ENCODE measurements around the gene VPS37D. TPM values are rescaled to one million over a fixed set of nuclear protein-coding genes. Genes with fewer than 3 reads are reported as not detected.
"Not testable (repeated sequence)": the region's sequence is repeated elsewhere in the genome, so short reads cannot be mapped to it uniquely, and the experiment has no call there.

The VPS37D gene
- polyA plus RNA-seq, 1 experiment: 1.8 TPM

DNA sequence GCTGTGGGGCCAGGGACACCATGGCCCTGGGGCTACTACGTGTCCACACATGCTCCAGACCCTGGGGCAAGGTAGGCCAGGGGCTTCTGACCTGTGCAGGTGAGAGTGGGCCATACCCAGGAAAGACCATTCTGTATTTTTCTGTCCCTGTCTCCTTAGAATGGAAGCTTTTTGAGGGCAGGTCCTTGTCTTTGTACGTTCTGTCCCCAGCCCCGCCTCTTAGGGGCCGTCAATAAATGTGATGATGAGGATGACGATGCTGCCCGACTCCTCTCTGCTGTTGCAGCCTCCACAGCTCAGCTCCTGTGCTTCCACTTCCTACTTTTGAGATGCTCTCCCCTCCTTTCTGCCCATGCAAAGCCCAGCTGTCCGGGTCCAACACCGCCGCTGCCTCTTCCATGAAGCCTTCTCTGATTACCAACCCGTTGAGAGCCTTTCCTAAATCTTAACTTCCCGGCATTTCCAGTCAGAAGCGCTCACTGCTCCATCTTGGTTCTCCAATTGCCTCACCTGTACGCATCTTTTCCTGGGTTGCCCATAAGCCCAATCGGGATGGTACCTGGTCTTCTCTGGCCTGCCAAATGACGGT, 4.3 kb downstream of the VPS37D start:
- no peak overlapping the region for H3K27ac ChIP-seq (ENCODE audit: low read depth, low read length)
- POLR2A ChIA-PET: interaction anchor here (0.5 kb wide), 1 partner anchor 82 kb away, joined by 4 read pairs; no protein-coding TSS in a partner anchor
- H3K9me3 ChIP-seq (ENCODE audit: control insufficient read depth, insufficient read depth, low read length): no peaks in the 10 kb centered on the region
- no peaks in the 10 kb centered on the region for H3K27me3 ChIP-seq (ENCODE audit: control insufficient read depth, insufficient read depth, low read length)
- CTCF ChIA-PET: interaction anchor here (1.5 kb wide), 1 partner anchor 65 kb away, joined by 3 read pairs; no protein-coding TSS in a partner anchor
- no peak overlapping the region for H3K4me3 ChIP-seq (ENCODE audit: low read depth, low read length)
- TF ChIP-seq, protein P1, sequence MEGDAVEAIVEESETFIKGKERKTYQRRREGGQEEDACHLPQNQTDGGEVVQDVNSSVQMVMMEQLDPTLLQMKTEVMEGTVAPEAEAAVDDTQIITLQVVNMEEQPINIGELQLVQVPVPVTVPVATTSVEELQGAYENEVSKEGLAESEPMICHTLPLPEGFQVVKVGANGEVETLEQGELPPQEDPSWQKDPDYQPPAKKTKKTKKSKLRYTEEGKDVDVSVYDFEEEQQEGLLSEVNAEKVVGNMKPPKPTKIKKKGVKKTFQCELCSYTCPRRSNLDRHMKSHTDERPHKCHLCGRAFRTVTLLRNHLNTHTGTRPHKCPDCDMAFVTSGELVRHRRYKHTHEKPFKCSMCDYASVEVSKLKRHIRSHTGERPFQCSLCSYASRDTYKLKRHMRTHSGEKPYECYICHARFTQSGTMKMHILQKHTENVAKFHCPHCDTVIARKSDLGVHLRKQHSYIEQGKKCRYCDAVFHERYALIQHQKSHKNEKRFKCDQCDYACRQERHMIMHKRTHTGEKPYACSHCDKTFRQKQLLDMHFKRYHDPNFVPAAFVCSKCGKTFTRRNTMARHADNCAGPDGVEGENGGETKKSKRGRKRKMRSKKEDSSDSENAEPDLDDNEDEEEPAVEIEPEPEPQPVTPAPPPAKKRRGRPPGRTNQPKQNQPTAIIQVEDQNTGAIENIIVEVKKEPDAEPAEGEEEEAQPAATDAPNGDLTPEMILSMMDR (IDR thresholded peaks at IDR 0.05; ENCODE audit: low read depth, low read length): no peak
- no peak for DNase-seq (ENCODE audit: low read depth, low spot score)

DNA sequence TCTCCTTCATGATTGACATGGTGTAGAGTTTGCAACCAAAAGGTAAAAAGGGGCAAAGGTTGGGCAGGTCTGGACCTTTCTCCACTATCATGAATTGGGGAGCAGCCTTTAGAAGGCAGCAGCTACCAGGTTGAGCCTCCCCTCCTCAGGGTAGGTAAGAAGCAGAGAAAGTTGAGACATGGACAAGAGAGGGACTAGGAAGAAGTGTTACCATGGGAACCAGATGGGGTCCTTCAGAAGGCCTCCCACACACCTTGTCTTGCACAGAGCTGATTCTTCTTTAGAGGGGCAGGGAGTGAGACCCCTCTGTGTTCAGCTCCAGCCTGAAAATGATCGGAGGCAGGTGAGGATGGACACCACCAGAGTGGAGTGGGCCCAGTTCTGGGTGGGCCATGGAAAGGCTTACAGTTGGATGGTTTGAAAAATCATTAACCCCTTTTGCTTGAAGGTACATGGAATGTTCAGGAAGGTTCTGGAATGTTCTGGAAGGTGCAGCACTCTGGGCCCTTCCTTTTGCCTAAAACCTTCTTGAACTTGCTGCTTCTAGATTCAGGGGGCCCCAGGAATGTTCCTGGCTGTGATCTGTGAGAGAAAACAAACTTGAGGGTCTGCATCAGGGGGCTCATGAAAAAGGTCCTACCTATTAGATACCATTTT, 7.0 kb downstream of the VPS37D start:
- ChIA-PET POLR2A (no interaction called here), CTCF (interaction anchor here (1.1 to 1.4 kb wide), 2 partner anchors 51 to 68 kb away, joined by 3 read pairs; no protein-coding TSS in a partner anchor)
- H3K27me3 ChIP-seq (ENCODE audit: control insufficient read depth, insufficient read depth, low read length): no peaks in the 10 kb centered on the region
- TF ChIP-seq, protein P1 (IDR thresholded peaks at IDR 0.05; ENCODE audit: low read depth, low read length): no peak
- H3K27ac ChIP-seq (ENCODE audit: low read depth, low read length): no peak overlapping the region
- H3K9me3 ChIP-seq (ENCODE audit: control insufficient read depth, insufficient read depth, low read length): no peaks in the 10 kb centered on the region
- DNase-seq (ENCODE audit: low read depth, low spot score): no peak
- H3K4me3 ChIP-seq (ENCODE audit: low read depth, low read length): no peak overlapping the region

DNA sequence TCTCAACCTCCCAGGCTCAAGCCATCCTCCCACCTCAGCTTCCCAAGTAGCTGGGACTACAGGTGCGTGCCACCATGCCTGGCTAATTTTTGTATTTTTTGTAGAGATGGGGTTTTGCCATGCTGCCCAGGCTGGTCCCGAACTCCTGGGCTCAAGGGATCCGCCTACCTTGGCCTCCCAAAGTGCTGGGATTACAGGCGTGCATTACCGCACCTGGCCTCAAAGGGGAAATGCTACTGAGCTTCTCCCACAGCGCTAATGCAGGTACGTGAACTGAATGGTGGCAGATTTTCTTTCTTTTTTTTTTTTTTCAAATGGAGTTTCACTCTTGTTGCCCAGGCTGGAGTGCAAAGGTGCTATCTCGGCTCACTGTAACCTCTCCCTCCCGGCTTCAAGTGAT, 8.4 kb downstream of the VPS37D start:
- POLR2A ChIA-PET; DNase-seq (ENCODE audit: low read depth, low spot score): not testable (repeated sequence)

DNA sequence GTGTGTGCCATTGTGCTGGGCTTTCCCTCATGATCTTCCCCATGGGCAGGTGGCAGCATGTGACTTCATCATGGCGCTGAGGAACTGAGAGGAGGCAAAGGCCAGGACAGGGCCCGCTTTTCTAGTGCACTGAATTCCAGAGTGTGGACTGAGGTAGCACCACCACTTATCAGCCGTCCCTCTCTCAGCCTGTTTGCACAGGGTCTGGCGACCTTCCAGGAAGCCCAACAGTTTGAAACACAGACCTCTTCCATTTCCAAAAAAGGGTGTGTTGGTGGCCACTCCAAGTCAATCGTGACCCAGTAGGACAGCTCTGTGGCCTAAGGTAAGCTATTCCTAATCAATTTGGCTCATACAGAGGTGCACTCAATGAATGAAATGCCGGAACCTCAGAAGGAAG, 11.2 kb downstream of the VPS37D start:
- ChIA-PET POLR2A (no interaction called here), CTCF (no interaction called here)
- no peak for DNase-seq (ENCODE audit: low read depth, low spot score)
- H3K9me3 ChIP-seq (ENCODE audit: control insufficient read depth, insufficient read depth, low read length): no peaks in the 10 kb centered on the region; the same call in 1 of the 2 replicates
- TF ChIP-seq, protein P1 (IDR thresholded peaks at IDR 0.05; ENCODE audit: low read depth, low read length): no peak
- no peaks in the 10 kb centered on the region for H3K27me3 ChIP-seq (ENCODE audit: control insufficient read depth, insufficient read depth, low read length)
- H3K4me3 ChIP-seq (ENCODE audit: low read depth, low read length): no peak overlapping the region
- H3K27ac ChIP-seq (ENCODE audit: low read depth, low read length): no peak overlapping the region

More for the DNA sequence above, 8.4 kb downstream of the VPS37D start:
- not testable (repeated sequence) for H3K9me3 ChIP-seq (ENCODE audit: control insufficient read depth, insufficient read depth, low read length); H3K27me3 ChIP-seq (ENCODE audit: control insufficient read depth, insufficient read depth, low read length); H3K27ac ChIP-seq (ENCODE audit: low read depth, low read length); H3K4me3 ChIP-seq (ENCODE audit: low read depth, low read length)
- CTCF ChIA-PET: interaction anchor here (1.4 kb wide), 1 partner anchor 69 kb away, joined by 3 read pairs; no protein-coding TSS in a partner anchor

DNA sequence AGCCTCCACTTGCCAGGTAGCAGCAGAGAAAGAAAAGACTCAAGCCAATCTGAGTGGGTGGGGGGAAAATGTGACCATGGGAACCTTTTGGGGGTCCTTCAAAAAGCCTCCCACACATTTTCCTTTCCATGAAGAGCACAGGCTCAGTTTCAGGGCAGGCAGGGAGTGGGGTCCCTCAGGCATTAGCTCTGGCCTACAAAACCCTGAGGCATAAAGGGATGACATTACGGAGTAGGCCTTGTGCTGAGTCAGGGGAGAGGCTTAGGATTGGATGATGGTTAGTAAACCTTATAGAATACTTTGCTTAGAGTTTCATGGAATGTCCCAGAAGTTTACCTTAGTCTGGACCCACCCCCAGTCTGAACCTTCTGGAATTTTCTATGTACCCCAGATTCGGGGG, 12.1 kb downstream of the VPS37D start:
- Histone ChIP-seq H3K4me3 (ENCODE audit: low read depth, low read length) (no peak overlapping the region), H3K9me3 (ENCODE audit: control insufficient read depth, insufficient read depth, low read length) (no peaks in the 10 kb centered on the region; the same call in 1 of the 2 replicates), H3K27me3 (ENCODE audit: control insufficient read depth, insufficient read depth, low read length) (no peaks in the 10 kb centered on the region), H3K27ac (ENCODE audit: low read depth, low read length) (no peak overlapping the region)
- no peak for DNase-seq (ENCODE audit: low read depth, low spot score)
- TF ChIP-seq, protein P1 (IDR thresholded peaks at IDR 0.05; ENCODE audit: low read depth, low read length): no peak
- POLR2A ChIA-PET: no interaction called here
- CTCF ChIA-PET: interaction anchor here (1.0 kb wide), 1 partner anchor 49 kb away, joined by 3 read pairs; no protein-coding TSS in a partner anchor
